Spinal cord (tissue), 10 donors: ENCODE results near the gene SOWAHA. TPM values are rescaled to one million over a fixed set of nuclear protein-coding genes. Genes with fewer than 3 reads are reported as not detected.
"Not testable (repeated sequence)": the region's sequence is repeated elsewhere in the genome, so short reads cannot be mapped to it uniquely, and the experiment has no call there.

Source experiments
- DNase-seq, 6 donors: peaks; one replicate each; pipeline versions ENCODE4 v3.0.0 to v3.0.0-alpha.2; 2013 to 2015; ENCODE audit warnings: low spot score in 6 of 6, low read depth in 4 of 6
- H3K27ac ChIP-seq: one replicate; pipeline ENCODE4 v1.5.1; 2013; ENCODE audit warnings: low read depth, low read length, control low read depth
- H3K27me3 ChIP-seq: one replicate; pipeline ENCODE4 v1.6.1; 2013; ENCODE audit warnings: low read length; ENCODE audit not compliant: control insufficient read depth, insufficient read depth
- H3K36me3 ChIP-seq: one replicate; pipeline ENCODE4 v1.6.1; 2013; ENCODE audit warnings: low read length; ENCODE audit not compliant: control insufficient read depth, insufficient read depth
- H3K4me1 ChIP-seq: one replicate; pipeline ENCODE4 v1.6.1; 2013; ENCODE audit warnings: low read length; ENCODE audit not compliant: control insufficient read depth, insufficient read depth
- H3K4me3 ChIP-seq: one replicate; pipeline ENCODE4 v1.5.1; 2013; ENCODE audit warnings: low read depth, low read length, control low read depth
- H3K9me3 ChIP-seq: one replicate; pipeline ENCODE4 v1.6.1; 2013; ENCODE audit warnings: low read length; ENCODE audit not compliant: control insufficient read depth, insufficient read depth
- WGBS: methylation state at CpG from one replicate; pipeline ENCODE4 v1.1.5; 2013; ENCODE audit warnings: missing lambda C conversion rate; ENCODE audit not compliant: insufficient coverage; 5-methylcytosine and 5-hydroxymethylcytosine counted together
- polyA plus RNA-seq, 2 donors: library from polyadenylated mRNA; unstranded; fragments of 120-200 nt; gene quantifications; one replicate each; pipeline ENCODE4 v1.2.1, GENCODE V29; 2013; ENCODE audit not compliant: insufficient read length in 2 of 2
- total RNA-seq, 2 donors: library from RNA; depleted of rRNA in 1 of 2; stranded (reverse); fragments of 120-200 nt in 1 of 2; fragments of >200 nt in 1 of 2; gene quantifications; one replicate each; pipeline versions ENCODE4 v1.2.3 to v1.2.4, GENCODE V29; 2013 to 2014
- donor health status: healthy.

The SOWAHA gene
- total and polyA plus RNA-seq, 4 donors = 1.2 to 5.8 (median 4.4) TPM

- not testable (repeated sequence) for H3K27ac ChIP-seq, H3K27me3 ChIP-seq, H3K36me3 ChIP-seq, H3K9me3 ChIP-seq, DNase-seq, H3K4me3 ChIP-seq
- H3K4me1 ChIP-seq = peaks cover 24% of the 10 kb centered on the region
- WGBS = no CpG with 5 or more reads among the region's 5 CpGs
These were observed 10.4 kb upstream of the SOWAHA start for GRCh38 chr5:132802685-132803066.

- H3K9me3 ChIP-seq, H3K27ac ChIP-seq, H3K4me3 ChIP-seq, H3K36me3 ChIP-seq, DNase-seq, H3K27me3 ChIP-seq: not testable (repeated sequence)
- WGBS = no CpG with 5 or more reads among the region's 1 CpG
- peaks cover 18% of the 10 kb centered on the region for H3K4me1 ChIP-seq
These were observed 8.9 kb upstream of the SOWAHA start for GRCh38 chr5:132804219-132804618.

GRCh38 chr5:132805872-132806271 lies 7.2 kb upstream of the SOWAHA start:
- H3K36me3 ChIP-seq, H3K27me3 ChIP-seq, H3K9me3 ChIP-seq, H3K4me3 ChIP-seq, H3K27ac ChIP-seq, DNase-seq: not testable (repeated sequence)
- WGBS = 100% methylated on average over 1 of the region's 6 CpGs
- peaks cover 11% of the 10 kb centered on the region for H3K4me1 ChIP-seq

- not testable (repeated sequence) for H3K27ac ChIP-seq, H3K36me3 ChIP-seq, DNase-seq, H3K9me3 ChIP-seq, H3K4me3 ChIP-seq
- Histone ChIP-seq H3K27me3 (peaks cover 14% of the 10 kb centered on the region), H3K4me1 (peaks cover 11% of the 10 kb centered on the region)
- 100% methylated on average over 4 of the region's 12 CpGs for WGBS
These were observed 6.3 kb upstream of the SOWAHA start for GRCh38 chr5:132806804-132807162.

DNA sequence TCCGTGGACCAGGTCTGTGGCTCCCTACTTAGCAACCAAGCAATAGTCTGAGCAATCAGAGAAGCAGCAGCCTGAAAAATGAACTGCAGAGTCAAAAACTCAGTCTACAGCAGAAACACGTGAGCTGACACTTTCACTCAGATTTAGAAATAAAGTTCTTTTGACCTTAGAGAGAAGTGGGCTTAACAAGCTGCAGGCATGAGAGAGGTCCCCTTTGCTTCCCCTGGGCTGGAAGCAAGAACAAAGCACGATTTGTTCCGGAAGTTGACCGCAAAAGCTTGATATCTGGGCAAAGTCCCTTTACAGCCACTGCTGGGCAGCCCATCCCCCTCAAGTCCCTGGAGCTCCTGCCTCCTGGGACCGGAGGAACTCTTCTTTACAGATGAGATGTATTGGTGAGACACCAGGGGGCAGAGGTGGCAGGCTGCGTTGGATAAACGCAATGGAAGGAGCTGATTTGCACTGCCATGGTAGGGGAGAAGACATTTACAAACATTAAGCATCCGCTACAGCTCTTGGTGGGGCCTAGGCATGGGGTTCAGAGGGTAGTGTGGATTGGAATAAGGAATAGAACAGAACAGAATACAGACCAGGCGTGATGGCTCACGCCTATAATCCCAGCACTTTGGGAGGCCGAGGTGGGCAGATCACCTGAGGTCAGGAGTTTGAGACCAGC lies 5.8 kb upstream of the SOWAHA start:
- DNase-seq = peak in 1 of 6 donors; percentile 50
- peaks cover 20% of the 10 kb centered on the region for H3K27me3 ChIP-seq
- 45% methylated on average over 7 of the region's 12 CpGs for WGBS

DNA sequence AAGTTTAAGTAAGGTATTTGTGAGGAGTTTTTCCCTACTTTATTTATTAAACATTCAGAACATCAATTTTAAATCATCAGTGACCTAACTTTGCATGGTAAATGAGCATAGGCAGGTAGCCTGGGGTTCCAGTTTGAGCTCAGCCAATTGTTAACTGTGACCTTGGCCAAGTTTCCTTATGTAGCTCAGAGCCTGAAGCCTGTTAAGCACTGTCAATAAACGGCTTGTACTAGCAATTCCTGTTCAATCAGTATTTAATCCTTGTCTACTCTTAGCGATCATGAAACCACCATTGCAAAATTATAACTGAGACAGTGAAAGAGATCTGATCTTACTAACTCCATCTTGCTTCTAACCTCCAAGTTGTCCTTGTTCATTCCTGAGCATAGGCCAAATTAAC lies 4.7 kb upstream of the SOWAHA start:
- no peaks in the 10 kb centered on the region for H3K9me3 ChIP-seq
- no CpG with 5 or more reads among the region's 2 CpGs for WGBS
- H3K4me1 ChIP-seq = peaks cover 17% of the 10 kb centered on the region
- H3K27ac ChIP-seq = no peak overlapping the region
- peaks cover 28% of the 10 kb centered on the region for H3K27me3 ChIP-seq
- DNase-seq = no peak
- H3K4me3 ChIP-seq = no peak overlapping the region
- no peaks in the 10 kb centered on the region for H3K36me3 ChIP-seq

More for the DNA sequence above, 5.8 kb upstream of the SOWAHA start:
- Histone ChIP-seq H3K36me3 (no peaks in the 10 kb centered on the region), H3K27ac (no peak overlapping the region), H3K9me3 (no peaks in the 10 kb centered on the region), H3K4me1 (peaks cover 14% of the 10 kb centered on the region), H3K4me3 (no peak overlapping the region)

DNA sequence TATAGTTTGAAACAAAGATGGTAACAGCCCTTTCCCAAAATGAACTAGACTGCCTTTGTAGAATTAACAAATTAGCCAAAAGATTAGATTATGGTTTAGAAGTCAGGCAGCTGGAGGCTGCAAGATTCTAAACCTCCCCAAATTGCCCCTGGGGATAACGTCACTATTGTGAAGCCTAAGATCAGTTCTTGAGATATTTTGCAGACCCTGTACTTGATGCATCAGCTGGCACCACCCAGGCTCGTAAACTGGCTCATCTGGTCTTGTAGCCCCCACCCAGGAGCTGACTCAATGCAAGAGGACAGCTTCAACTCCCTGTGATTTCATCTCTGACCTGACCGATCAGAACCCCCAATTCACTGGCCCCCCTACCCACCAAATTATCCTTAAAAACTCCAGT lies 4.2 kb upstream of the SOWAHA start:
- Histone ChIP-seq H3K27ac (no peak overlapping the region), H3K9me3 (no peaks in the 10 kb centered on the region)
- WGBS = 78% methylated on average over 2 of the region's 3 CpGs

GRCh38 chr5:132810605-132811004 lies 2.5 kb upstream of the SOWAHA start:
- Histone ChIP-seq H3K4me3 (no peak overlapping the region), H3K9me3 (no peaks in the 10 kb centered on the region), H3K4me1 (peaks cover 22% of the 10 kb centered on the region), H3K36me3 (no peaks in the 10 kb centered on the region), H3K27ac (no peak overlapping the region), H3K27me3 (peaks cover 37% of the 10 kb centered on the region)
- no peak for DNase-seq
- 73% methylated on average over 3 of the region's 5 CpGs for WGBS

More for the DNA sequence above, 4.2 kb upstream of the SOWAHA start:
- H3K4me1 ChIP-seq = peaks cover 20% of the 10 kb centered on the region
- H3K27me3 ChIP-seq = peaks cover 31% of the 10 kb centered on the region
- H3K36me3 ChIP-seq = no peaks in the 10 kb centered on the region
- DNase-seq = no peak
- no peak overlapping the region for H3K4me3 ChIP-seq

DNA sequence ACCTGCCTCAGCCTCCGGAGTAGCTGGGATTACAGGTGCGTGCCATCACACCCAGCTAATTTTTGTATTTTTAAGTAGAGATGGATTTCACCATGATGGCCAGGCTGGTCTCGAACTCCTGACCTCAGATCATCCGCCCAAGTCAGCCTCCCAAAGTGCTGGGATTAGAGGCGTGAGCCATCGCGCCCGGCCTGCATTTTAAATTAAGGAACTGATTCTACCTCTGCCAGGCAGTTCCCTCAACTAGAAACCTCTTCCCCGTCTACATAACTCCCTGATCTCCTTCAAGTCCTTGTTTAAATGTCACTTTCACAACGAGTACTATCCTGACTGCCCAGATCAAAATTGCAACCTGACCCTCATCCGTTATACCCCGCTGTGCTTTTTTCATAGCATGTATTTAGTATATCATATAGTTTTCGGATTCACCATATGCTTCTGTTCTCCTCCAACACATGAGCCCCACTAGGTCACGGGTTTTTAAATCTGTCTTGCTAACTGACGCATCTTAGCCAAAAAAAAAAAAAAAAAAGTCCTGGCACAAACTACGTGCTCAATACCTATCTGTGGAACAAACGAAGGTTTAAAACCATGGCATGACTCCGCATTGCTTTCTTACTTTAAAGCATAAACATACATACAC lies 858 bp upstream of the SOWAHA start:
- no peak for DNase-seq
- Histone ChIP-seq H3K9me3 (no peaks in the 10 kb centered on the region), H3K27me3 (peaks cover 37% of the 10 kb centered on the region), H3K4me1 (peaks cover 14% of the 10 kb centered on the region), H3K27ac (no peak overlapping the region), H3K4me3 (no peak overlapping the region), H3K36me3 (no peaks in the 10 kb centered on the region)
- 61% methylated on average over 10 of the region's 18 CpGs for WGBS
